ENCODE data around the gene TMEM150A. TPM values are rescaled to one million over a fixed set of nuclear protein-coding genes. Genes with fewer than 3 reads are reported as not detected.
"Not testable (repeated sequence)": the region's sequence is repeated elsewhere in the genome, so short reads cannot be mapped to it uniquely, and the experiment has no call there.

The TMEM150A gene
- polyA plus RNA-seq, 5 donors = 9.9 to 16.9 (median 13.8) TPM

GRCh38 chr2:85577386-85578242 is 24.9 kb downstream of the TMEM150A start, which contains the start of gene VAMP8:
Gene VAMP8 (plus strand): TSS chr2:85577586. CDS start chr2:85577647, 61 bp downstream.
- DNase-seq = peak in 1 of 2 donors; percentile 49

DNA sequence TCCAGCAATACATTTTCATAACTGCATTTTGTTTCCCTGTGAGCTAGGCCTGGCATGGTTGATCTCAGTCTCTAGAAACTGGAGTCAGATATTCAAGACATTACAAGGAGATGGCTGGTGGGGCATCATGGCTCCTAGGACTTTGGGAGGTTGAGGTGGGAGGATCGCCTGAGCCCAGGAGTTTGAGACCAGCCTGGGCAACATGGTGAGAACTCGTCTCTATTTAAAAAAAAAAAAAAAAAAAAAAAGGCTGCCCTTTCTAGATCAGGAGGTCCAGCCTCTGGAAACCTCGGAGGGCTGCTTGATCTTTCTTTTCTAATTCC is 25.5 kb downstream of the TMEM150A start:
- DNase-seq = no peak

- no peak for DNase-seq
Measured at GRCh38 chr2:85575739-85576138, 26.8 kb downstream of the TMEM150A start.

- no peak for DNase-seq
Measured at GRCh38 chr2:85566265-85566664, 36.2 kb downstream of the TMEM150A start.

DNA sequence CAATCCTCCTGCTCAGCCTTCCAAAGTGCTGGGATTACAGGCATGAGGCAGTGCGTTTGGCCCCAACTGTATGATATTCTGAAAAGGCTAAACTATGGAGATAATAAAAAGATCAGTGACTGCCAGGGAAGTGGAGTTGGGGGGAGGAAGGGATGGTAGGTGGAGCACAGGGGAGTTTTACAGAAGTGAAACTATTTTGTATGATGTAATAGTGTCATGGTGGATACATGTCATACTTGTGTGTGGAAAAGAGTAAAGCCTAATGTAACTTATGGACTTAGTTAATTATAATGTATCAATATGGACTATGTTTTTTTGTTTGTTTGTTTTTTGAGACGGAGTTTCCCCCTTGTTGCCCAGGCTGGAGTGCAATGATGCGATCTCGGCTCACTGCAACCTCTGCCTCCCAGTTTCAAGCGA is 38.3 kb downstream of the TMEM150A start:
- no peak for DNase-seq

- peak; percentile 94 to 95 for DNase-seq
Measured at GRCh38 chr2:85561280-85562212, 41.0 kb downstream of the TMEM150A start, which contains the start of gene GGCX. Gene GGCX (minus strand): TSS chr2:85561493. CDS start chr2:85561428, 65 bp downstream.

DNA sequence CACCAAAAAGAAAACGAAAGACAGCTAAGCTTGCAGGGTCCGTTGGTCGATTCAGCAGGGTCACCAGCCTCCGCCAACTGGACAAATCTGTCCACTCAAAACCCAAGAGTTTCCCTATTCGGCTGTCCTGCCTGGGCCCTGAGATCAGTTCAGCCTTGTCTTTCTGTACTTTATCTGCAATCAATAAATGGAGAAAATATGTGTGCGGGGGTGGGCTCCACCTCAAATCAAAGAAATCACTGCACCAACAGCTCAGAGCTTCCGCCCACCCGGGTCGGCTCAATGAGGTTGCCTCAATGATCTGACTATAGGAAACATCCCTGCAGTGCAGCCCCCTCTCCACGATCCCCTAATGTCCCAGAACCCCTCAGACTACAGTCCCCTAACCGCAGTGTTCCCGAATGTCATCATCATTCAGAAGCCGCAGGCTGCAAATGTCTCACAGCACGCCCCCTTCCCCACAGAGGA is 41.7 kb downstream of the TMEM150A start:
- DNase-seq = no peak

DNA sequence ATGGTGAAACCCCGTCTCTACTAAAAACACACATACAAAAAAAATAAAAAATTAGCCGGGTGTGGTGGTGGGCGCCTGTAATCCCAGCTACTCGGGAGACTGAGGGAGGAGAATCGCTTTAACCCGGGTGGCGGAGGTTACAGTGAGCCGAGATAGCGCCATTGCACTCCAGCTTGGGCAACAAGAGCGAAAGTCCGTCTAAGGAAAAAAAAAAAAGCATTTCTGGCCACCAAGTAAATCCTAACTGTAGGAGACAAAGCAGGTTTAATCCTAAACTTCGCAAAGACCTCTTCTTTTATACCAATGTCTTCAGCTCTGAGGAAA is 42.1 kb downstream of the TMEM150A start:
- DNase-seq = not testable (repeated sequence)

GRCh38 chr2:85558160-85558559 is 44.3 kb downstream of the TMEM150A start:
- no peak for DNase-seq

- no peak for DNase-seq
Measured at GRCh38 chr2:85557130-85557529, 45.4 kb downstream of the TMEM150A start.

DNA sequence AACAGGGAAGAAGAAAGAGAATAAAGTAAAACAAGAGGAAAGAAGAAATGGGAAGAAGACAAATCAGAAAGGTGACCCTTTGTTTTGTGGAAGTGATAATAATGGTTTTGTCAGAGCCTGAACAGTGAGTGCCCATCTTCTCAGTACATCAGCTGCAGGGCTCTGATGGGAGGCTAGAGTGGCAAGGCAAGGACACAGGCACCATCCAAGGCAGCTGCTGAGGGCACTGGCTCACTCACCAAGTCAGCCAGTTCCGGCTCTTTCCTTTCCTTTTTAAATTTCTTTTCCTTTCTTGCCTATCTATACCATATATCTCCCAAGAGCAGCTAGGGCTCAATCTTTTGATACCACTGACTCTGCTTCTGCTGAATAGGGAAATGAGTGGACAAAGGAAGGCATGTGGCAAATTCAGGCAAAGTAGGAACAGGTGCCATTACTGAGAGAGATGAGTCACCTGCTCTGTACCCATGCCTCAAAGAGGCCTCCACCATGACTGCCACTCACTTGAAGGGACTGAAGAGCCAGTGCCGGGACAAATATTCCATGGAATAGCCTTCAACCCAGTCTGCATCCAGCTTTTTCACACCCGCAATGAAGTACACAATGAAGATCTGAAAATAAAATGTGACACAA is 47.4 kb downstream of the TMEM150A start:
- DNase-seq = no peak

DNA sequence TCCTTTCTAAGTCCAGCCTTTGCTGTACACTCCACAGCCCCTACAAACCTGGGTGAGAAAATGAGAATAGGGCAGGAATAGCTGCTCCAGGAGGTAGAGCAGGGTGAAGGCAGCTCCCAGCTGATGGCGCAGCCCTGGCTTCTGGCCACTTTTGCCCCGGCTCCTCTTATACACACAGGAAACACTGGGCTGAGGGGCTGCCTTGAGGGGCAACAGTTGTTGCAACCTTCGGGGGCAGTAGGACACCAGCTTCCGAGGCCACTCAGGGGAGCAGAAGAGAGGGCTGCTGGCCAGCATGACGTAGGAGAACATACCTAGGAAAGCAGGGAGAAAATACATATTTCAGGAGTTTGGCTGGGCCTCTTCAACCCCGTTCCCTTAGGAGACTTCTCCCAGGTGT is 49.3 kb downstream of the TMEM150A start:
- DNase-seq = no peak

- DNase-seq = peak; percentile 54 to 72
Measured at GRCh38 chr2:85551698-85552678, 50.5 kb downstream of the TMEM150A start.

- no peak for DNase-seq
Measured at GRCh38 chr2:85550486-85550885, 52.0 kb downstream of the TMEM150A start.

GRCh38 chr2:85549826-85550225 is 52.7 kb downstream of the TMEM150A start:
- DNase-seq = no peak

DNA sequence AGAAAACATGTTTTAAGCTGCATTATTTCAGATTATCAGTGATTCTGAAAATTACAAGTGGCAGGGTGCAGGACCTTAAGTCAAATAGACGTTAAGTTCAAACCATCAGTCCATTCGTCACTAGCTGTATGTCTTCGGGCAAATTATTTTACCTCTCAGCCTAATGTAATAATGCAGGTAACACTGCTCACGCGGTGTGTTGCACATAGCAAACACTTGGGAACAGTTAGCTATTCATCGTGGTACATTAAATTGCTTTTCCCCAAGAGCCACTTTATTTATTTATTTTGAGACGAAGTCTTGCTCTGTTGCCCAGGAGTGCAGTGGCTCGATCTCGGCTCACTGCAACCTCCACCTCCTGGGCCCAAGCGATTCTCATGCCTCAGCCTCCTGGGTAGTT is 53.4 kb downstream of the TMEM150A start:
- no peak for DNase-seq

- no peak for DNase-seq
Measured at GRCh38 chr2:85548608-85548900, 53.9 kb downstream of the TMEM150A start.

All from right lung (tissue), 5 donors.